Articular chondrocyte of knee joint (primary cell): Measurements from ENCODE around the gene SIGLEC6. TPM values are rescaled to one million over a fixed set of nuclear protein-coding genes. Genes with fewer than 3 reads are reported as not detected.

Experiments used
- small RNA-seq: library from RNA; depleted of rRNA; stranded (forward); fragments of <200 nt; gene quantifications from one replicate; pipeline ENCODE3, GENCODE V24; 2012
- total RNA-seq: library from RNA; depleted of rRNA; stranded (reverse); fragments of >200 nt; gene quantifications from 2 replicates; pipeline ENCODE4 v1.2.3, GENCODE V29; 2012

SIGLEC6 gene
- not detected in 2 replicates for total RNA-seq

DNA sequence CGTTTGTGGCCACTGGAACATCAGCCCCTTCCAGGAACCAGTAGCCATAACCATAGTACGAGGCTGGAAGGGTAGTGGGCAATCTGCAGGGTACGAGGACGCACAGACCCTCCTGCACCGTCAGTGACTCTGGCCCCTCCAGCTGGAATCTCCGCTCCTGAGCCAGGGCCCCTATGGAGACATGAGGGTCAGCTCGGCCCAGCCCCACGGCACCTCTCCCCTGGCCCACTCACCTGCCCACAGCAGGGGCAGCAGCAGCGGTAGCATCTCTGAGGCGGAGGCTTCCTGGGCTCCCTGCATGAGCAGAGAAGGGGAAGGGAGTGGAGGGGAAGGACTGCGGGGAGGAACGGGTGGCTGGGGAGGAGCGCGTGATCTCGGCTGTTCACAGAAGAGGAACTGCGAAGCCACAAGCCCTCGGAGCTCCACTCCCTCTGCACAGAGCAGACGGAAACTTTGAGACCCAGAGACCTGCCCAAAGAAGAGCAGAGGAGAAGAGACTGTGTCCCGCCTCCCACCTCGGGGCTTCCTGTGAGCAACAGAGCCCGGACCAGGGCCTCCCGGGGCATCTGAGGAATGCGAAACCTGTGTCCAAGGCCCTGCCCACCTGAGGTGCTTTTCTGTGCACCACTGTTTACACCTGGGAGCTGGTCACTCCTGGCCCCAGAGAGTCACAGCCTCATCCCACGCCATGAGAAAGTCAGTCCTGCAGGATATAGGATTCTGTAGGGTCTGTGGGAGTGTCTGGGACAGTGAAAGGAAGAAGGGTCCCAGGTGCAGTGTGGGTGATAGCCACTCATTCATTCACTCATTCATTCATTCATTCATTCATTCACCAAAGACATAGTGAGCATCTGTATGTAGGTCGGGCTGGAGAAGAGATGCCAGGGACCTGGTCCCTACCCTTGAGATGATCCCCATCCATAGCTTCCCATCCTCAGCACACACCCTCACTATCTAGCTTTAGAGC lies at the start of gene SIGLEC6:
Gene SIGLEC6 (minus strand): TSS at position 322 of the 967 bp plus-strand sequence. CDS start 22 bp downstream, at position 300.

DNA sequence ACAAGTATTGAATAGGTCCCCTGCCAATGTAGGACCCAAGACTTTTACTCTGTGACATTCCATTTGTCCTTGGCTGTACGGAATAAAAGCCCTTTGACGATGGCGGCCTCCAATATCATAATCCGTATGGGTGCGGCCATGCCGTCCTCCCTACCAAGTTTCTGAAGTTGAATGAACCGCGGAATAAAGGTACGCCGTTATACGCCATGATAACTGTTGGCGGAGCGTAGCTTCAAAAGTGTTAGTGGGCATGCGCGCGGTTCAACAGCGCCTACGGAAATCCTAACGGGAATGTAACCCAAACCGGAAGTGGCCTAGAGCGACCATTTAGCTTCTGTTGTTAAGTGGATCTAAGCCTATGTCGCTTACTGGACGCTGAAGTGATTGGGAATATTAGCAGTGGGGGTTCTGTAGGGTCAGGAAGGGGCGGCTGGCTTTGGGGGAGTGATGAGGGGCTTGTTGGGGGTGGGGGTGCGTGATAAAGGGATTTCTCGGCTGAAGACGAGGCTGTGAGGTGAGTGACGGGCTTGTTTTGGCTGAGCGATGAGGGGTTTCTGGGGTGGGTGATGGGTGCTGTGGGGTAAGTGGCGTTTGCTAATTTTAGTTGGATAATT lies 39.6 kb upstream of the SIGLEC6 start, which contains the start of gene ZNF175:
Gene ZNF175 (plus strand): TSS at position 322 of the 614 bp plus-strand sequence. CDS start 2,047 bp downstream, outside the sequence.

DNA sequence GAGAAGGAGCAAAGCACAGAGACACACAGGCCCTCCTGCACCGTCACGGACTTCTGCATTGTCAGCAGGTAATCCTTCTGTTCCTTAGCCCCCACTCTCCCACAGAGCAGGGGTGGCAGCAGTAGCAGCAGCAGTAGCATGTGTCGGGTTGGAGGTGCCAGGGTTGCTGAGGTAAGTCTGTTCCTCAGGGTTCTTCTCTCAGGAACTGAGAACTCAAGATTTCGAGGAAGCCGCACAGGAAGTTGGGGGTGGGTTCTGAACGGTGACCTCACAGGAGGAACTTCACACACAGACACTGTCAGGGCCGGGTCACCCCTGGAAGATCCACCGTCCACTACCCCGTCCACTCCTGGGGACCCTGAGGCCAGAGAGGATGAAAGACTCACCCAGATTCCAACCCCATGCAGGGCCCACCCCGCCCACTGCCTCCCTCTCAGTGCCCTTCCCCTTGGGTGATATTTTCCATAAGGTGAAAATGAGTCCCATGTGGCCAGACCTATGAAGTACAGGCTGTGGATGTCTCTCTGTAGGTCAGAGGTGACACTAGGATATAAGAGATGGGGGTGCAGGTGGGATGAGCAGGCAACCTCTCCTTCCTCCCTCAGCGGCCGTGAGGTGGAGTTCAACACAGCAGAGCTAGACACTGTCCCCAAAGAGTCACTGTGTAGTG lies 29.7 kb downstream of the SIGLEC6 start, which contains the start of gene SIGLEC12:
Gene SIGLEC12 (minus strand): TSS at position 207 of the 670 bp plus-strand sequence. CDS start 67 bp downstream, at position 140.

DNA sequence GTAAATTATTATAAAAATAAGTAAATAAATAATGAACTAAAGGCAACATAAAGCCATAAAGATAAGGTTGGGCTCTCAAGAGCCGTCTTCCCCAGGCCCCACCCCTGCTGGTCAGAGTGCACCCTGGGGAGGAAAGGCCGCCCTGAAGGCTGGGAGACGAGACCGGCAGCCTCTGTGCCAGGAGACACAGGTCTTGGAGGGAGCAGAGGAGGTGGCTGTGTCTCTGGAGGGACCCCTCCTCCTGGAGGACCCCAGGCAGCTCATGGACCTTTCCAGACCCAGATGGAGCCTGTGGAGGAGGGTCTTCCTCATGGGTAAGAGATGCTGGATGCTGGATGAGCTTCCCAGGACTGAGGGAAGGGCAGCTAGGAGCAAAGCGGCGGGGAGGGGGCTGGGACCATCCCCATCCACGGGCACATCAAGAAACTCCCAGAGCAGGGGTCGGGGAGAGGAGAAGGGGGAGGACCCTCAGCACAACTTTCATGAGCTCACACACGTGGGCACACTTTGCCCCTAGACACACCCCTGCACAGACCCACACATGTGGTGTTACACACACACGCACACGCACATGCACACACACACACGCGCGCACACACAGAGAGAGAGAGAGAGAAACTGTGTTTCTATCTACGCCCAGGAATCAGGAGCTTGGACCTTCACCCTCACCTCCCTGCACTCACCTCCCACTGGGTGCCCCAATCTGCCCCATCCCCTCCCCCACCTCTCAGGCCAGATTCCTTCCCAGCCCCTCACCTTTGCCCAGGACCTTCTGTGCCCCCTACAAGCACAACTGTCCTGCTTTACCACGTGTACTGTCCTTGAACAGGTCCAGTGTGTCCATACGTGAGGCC lies 52.9 kb downstream of the SIGLEC6 start, which contains the start of gene CEACAM18:
Gene CEACAM18 (plus strand): TSS at position 159 of the 854 bp plus-strand sequence.

Small RNA genes within 50 kb of the gene (small RNA-seq; reads per million reads assigned to genes)
- not detected for gene AC020914.3

Other genes with a start within 250 kb of the SIGLEC6 start
- gene IGLON5, start 220.0 kb downstream of the SIGLEC6 start, total RNA-seq: under 0.01 TPM in 1 of 2 replicates, not detected in the other
- gene VSIG10L, start 189.5 kb downstream of the SIGLEC6 start, total RNA-seq: 0.52 and 0.97 TPM in 2 replicates
- 84.9 and 86.9 TPM in 2 replicates for gene ETFB, start 165.3 kb downstream of the SIGLEC6 start, total RNA-seq
- gene CLDND2, start 162.7 kb downstream of the SIGLEC6 start, total RNA-seq: not detected in 2 replicates
- not detected in 2 replicates for gene NKG7, start 159.0 kb downstream of the SIGLEC6 start, total RNA-seq
- gene LIM2, start 143.7 kb downstream of the SIGLEC6 start, total RNA-seq: not detected in 2 replicates
- gene C19orf84, start 141.1 kb downstream of the SIGLEC6 start, total RNA-seq: not detected in 2 replicates
- gene SIGLEC10, start 114.0 kb downstream of the SIGLEC6 start, total RNA-seq: not detected in 2 replicates
- gene SIGLEC8, start 73.2 kb downstream of the SIGLEC6 start, total RNA-seq: not detected in 2 replicates
- not detected in 2 replicates for gene CEACAM18, start 53.1 kb downstream of the SIGLEC6 start, total RNA-seq
- not detected in 2 replicates for gene SIGLEC12, start 29.9 kb downstream of the SIGLEC6 start, total RNA-seq
- gene ZNF175, start 39.6 kb upstream of the SIGLEC6 start, total RNA-seq: 12.2 and 16.4 TPM in 2 replicates
- not detected in 2 replicates for gene SIGLEC5, start 98.7 kb upstream of the SIGLEC6 start, total RNA-seq
- not detected in 2 replicates for gene SIGLEC14, start 115.2 kb upstream of the SIGLEC6 start, total RNA-seq
- gene SPACA6, start 161.7 kb upstream of the SIGLEC6 start, total RNA-seq: 3.8 and 7.1 TPM in 2 replicates
- gene HAS1, start 192.3 kb upstream of the SIGLEC6 start, total RNA-seq: 0.13 and 0.54 TPM in 2 replicates
- gene FPR1, start 220.2 kb upstream of the SIGLEC6 start, total RNA-seq: not detected in 2 replicates
- gene FPR2, start 229.5 kb upstream of the SIGLEC6 start, total RNA-seq: not detected in 2 replicates